Tibial artery (tissue), 4 donors: ENCODE results near the gene SH3BGRL3.
"Not testable (repeated sequence)": the region's sequence is repeated elsewhere in the genome, so short reads cannot be mapped to it uniquely, and the experiment has no call there.

Source experiments
- DNase-seq, 2 donors: peaks; one replicate each; pipeline ENCODE4 v3.0.0-alpha.2; 2019
- H3K27ac ChIP-seq, 2 donors: fragments of 200-600 bp; sonication (generic) in 1 of 2; 1 replicate in 1 of 2; 2 replicates in 1 of 2; pipeline ENCODE4 v1.5.1; 2018 to 2019; ENCODE audit warnings: mild to moderate bottlenecking in 1 of 2
- H3K27me3 ChIP-seq, 2 donors: fragments of 200-600 bp; sonication (generic) in 1 of 2; one replicate each; pipeline versions ENCODE4 v1.5.1 to v1.6.0; 2016 to 2019
- H3K36me3 ChIP-seq, 3 donors: fragments of 200-600 bp; sonication (generic) in 2 of 3; one replicate each; pipeline ENCODE4 v1.5.1; 2016 to 2019; ENCODE audit warnings: mild to moderate bottlenecking in 2 of 3
- H3K4me1 ChIP-seq, 4 donors: fragments of 200-600 bp; sonication (generic) in 2 of 4; 1 replicate in 3 of 4; 2 replicates in 1 of 4; pipeline ENCODE4 v1.5.1; 2016 to 2019
- H3K4me3 ChIP-seq, 2 donors: fragments of 200-600 bp; sonication (generic) in 1 of 2; 1 replicate in 1 of 2; 2 replicates in 1 of 2; pipeline ENCODE4 v1.5.1; 2018 to 2019; ENCODE audit warnings: mild to moderate bottlenecking in 2 of 2
- H3K9me3 ChIP-seq, 3 donors: fragments of 200-600 bp; sonication (generic) in 1 of 3; one replicate each; pipeline ENCODE4 v1.5.1; 2016 to 2019
- intact Hi-C: fragments of 100-400 bp; cut with DNase I; formaldehyde crosslinking; loops from one replicate; pipeline ENCODE4 v1.15.0; 2023; ENCODE audit warnings: low total_unique reads
- TF ChIP-seq, protein P1 (sequence below), 2 experiments: fragments of 200-600 bp in 1 of 2; fragments of 450-650 bp in 1 of 2; IDR thresholded peaks; one replicate each; pipeline ENCODE4 v1.5.1; 2017 to 2019; ENCODE audit warnings: antibody characterized with exemption in 2 of 2, mild to moderate bottlenecking in 1 of 2, moderate library complexity in 1 of 2

SH3BGRL3 gene

DNA sequence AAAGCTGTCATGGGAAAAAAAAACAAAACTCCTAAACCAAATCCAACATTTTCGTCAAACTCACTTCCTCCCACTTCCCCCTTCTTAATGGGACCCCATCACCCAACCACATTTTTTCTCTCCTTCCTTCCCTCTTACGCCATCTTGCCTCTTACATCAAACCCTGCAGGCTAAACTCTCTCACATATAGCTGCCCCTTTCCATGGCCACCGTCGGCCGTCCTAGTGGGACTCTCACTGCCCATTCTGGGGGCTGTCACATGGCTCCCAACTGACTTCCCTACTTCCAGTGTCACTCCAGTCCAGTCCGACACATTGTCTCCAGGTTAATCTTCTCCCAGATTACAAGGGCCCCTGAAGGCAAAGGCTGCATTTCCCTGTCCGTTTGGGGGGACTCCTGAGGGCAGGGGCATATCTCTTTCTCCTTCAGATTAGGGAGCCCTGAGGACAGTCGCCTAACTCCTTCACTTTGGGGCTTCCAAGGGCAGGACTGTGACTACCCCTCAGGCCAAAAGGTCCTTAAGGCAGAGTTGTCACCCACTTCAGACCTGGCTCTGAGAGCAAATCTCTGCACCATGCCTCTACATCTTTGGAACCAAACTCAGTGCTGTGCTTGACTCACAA, 25.9 kb downstream of the SH3BGRL3 start:
- no peaks in the 10 kb centered on the region for H3K27me3 ChIP-seq
- peak overlapping the region; percentile 60 to 63 for H3K4me3 ChIP-seq
- peak overlapping the region; percentile 14 to 31 for H3K27ac ChIP-seq
- H3K9me3 ChIP-seq: no peaks in the 10 kb centered on the region
- H3K36me3 ChIP-seq: no peaks in the 10 kb centered on the region
- peaks cover 0 to 15% (median 10%) of the 10 kb centered on the region in 4 donors for H3K4me1 ChIP-seq
- TF ChIP-seq, protein P1, sequence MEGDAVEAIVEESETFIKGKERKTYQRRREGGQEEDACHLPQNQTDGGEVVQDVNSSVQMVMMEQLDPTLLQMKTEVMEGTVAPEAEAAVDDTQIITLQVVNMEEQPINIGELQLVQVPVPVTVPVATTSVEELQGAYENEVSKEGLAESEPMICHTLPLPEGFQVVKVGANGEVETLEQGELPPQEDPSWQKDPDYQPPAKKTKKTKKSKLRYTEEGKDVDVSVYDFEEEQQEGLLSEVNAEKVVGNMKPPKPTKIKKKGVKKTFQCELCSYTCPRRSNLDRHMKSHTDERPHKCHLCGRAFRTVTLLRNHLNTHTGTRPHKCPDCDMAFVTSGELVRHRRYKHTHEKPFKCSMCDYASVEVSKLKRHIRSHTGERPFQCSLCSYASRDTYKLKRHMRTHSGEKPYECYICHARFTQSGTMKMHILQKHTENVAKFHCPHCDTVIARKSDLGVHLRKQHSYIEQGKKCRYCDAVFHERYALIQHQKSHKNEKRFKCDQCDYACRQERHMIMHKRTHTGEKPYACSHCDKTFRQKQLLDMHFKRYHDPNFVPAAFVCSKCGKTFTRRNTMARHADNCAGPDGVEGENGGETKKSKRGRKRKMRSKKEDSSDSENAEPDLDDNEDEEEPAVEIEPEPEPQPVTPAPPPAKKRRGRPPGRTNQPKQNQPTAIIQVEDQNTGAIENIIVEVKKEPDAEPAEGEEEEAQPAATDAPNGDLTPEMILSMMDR (IDR thresholded peaks at IDR 0.05): no peak
- intact Hi-C loops: no loop called here
- no peak for DNase-seq

DNA sequence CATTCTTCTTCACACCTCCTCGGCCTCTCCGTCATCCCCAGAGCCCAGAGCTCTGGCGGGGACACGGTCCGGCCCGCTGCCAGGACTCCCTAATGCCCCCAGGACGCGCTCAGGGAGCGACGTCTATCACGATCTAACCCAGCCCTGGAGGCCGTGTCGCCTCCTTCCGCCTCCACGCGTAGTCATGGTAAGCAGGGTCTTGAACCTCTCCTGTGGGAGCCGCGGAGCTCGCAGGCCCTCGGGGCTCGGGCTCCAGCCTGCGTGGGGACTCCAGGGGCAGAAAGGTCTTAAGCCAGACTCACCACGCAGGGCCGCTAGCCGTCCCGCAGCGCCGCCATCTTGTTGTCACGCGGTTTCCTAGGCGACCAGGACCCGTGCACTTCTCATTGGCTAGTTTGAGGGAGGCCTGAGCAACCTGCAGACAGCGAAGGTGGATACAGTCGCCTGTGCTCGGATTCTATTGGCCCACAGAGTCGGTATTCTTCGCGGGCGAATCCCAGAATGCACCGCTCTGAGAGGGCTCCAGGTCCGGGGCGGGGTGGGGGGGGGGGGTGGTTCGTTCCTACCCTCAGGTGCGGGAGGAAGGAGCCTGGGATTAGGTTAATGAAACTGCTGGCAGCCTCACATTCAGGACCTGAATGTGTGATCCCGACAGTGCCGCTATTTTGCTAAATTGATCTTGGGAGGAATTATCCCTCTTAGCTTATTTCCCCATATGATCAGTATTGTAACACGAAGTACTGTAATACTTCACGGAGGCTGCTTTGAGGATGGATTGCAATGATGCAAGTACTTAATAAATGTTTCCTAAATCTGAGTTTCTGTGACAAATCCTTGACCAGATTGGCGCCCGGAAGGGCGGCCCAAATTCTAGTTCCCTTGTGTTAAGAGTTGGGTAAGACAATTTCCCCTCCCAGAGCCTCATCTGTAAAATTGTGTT, 26.7 kb downstream of the SH3BGRL3 start, which contains the start of gene UBXN11:
UBXN11 (minus strand) TSS at position 347 of the 940 bp plus-strand sequence. CDS start 3,753 bp downstream, outside the sequence.
- intact Hi-C loops: no loop called here
- peak; percentile 87 to 90 for DNase-seq
- Histone ChIP-seq H3K27me3 (no peaks in the 10 kb centered on the region), H3K4me1 (peaks cover 0 to 15% (median 10%) of the 10 kb centered on the region in 4 donors), H3K9me3 (no peaks in the 10 kb centered on the region), H3K27ac (peak within 1 kb of the TSS; percentile 14 to 31), H3K4me3 (peak within 1 kb of the TSS; percentile 60 to 63), H3K36me3 (no peaks in the 10 kb centered on the region)
- TF ChIP-seq, protein P1 (IDR thresholded peaks at IDR 0.05): no peak

DNA sequence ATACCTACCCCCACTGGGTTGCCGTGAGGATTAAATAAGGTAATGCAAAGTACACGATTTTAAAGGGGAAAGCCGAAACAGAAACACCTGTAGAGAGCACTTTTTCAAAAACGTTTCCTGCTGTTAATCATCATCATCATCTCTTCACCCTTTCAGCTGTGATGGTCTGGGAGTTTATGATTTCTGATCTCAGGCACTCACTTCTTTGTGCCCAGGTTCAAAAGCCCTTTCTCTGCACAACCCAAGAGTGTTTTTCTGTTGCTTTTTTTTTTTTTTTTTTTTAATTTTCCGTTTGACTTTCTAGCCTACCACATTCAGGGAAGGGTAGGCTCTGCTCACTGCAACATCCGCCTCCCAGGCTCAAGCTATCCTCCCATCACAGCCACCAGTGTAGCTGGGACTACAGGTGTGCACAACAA, 27.5 kb downstream of the SH3BGRL3 start:
- no peaks in the 10 kb centered on the region for H3K36me3 ChIP-seq
- H3K27ac ChIP-seq: no peak overlapping the region
- DNase-seq: no peak
- TF ChIP-seq, protein P1 (IDR thresholded peaks at IDR 0.05): no peak
- H3K9me3 ChIP-seq: no peaks in the 10 kb centered on the region
- intact Hi-C loops: no loop called here
- H3K4me3 ChIP-seq: no peak overlapping the region
- H3K4me1 ChIP-seq: peaks cover 0 to 15% (median 10%) of the 10 kb centered on the region in 4 donors
- H3K27me3 ChIP-seq: no peaks in the 10 kb centered on the region

DNA sequence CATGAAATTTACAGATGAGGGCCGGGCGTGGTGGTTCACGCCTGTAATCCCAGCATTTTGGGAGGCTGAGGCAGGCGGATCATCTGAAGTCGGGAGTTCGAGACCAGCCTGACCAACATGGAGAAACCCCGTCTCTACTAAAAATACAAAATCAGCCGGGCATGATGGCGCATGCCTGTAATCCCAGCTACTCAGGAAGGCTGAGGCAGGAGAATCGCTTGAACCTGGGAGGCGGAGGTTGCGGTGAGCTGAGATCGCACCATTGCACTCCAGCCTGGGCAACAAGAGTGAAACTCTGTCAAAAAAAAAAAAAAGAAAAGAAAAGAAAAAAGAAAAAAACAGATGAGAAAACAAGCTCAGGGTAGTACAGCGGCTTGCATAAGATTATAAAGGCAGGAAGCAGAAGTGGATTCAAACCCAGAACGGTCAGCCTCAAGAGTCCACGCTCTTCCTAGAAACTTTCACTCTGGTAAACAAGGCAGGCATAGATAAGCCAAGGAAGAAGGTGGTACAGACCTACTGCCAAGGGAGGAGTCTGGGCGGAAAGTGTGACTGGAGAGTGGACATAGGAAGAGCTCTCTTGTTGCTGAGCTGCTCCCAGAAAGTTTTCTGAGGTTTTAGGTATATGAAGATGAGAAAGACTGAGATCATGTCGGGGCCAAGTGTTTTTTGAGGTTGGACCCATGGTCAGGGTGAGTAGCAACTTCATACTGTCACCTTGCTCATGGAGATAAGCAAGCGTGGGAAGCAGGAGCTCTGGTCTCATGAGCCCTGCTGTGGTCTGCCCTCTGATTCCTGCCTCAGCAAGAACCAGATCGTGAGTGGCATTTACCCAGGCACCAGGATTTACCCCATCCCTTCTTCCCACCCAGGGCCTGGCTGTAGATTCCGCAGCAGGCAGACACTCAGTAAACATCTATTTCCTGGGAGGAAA, 28.3 kb downstream of the SH3BGRL3 start:
- H3K9me3 ChIP-seq, intact Hi-C loops, H3K4me3 ChIP-seq, DNase-seq, H3K36me3 ChIP-seq, H3K27me3 ChIP-seq, H3K27ac ChIP-seq: not testable (repeated sequence)
- peaks cover 0 to 15% (median 10%) of the 10 kb centered on the region in 4 donors for H3K4me1 ChIP-seq

DNA sequence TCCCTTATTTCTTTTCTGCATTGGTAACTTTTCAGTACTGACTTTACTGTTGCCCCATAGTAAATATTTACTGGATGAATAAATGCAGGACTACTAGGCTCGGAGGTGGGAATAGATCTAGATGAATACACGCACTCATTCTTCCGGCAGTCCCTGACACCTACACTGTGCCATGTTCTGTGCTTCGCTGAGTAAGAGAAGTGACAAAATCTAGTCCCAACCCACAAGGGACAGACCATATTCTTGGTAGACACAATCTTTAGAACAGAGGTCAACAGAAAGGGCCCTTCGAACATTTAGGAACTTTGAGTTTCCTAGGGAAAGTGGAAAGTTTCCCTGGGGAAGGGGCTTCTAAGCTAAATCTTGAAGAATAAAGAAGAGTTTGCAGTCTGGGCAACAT, 34.6 kb downstream of the SH3BGRL3 start:
- Histone ChIP-seq H3K36me3 (no peaks in the 10 kb centered on the region), H3K27ac (no peak overlapping the region), H3K27me3 (no peaks in the 10 kb centered on the region), H3K4me3 (no peak overlapping the region), H3K4me1 (no peaks in the 10 kb centered on the region), H3K9me3 (no peaks in the 10 kb centered on the region)
- TF ChIP-seq, protein P1 (IDR thresholded peaks at IDR 0.05): no peak
- no peak for DNase-seq
- intact Hi-C loops: no loop called here
